DMS114 treated with DMSO at 0.1 percent for 48 hours (cell line): ENCODE results near the gene HECTD1.
"Not testable (repeated sequence)": the region's sequence is repeated elsewhere in the genome, so short reads cannot be mapped to it uniquely, and the experiment has no call there.

Experiments
- DNase-seq: peaks from one replicate; lab custom pipeline; 2025; ENCODE audit not compliant: unreplicated experiment; lab: John Stamatoyannopoulos, UW

Gene HECTD1

DNA sequence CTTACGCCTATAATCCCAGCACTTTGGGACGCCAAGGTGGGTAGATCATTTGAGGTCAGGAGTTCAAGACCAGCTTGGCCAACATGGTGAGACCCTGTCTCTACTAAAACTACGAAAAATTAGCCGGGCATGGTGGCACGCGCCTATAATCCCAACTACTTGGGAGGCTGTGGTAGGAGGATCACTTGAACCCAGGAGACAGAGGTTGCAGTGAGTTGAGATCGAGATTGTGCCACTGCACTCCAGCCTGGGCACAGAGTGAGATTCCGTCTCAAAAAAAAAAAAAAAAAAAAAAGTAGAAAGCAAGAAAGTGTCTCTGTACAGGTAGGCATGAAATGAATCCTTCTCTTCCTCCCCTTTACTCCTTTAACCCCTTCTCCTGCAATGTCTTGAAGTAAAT is 111.8 kb downstream of the HECTD1 start:
- DNase-seq = not testable (repeated sequence)

DNA sequence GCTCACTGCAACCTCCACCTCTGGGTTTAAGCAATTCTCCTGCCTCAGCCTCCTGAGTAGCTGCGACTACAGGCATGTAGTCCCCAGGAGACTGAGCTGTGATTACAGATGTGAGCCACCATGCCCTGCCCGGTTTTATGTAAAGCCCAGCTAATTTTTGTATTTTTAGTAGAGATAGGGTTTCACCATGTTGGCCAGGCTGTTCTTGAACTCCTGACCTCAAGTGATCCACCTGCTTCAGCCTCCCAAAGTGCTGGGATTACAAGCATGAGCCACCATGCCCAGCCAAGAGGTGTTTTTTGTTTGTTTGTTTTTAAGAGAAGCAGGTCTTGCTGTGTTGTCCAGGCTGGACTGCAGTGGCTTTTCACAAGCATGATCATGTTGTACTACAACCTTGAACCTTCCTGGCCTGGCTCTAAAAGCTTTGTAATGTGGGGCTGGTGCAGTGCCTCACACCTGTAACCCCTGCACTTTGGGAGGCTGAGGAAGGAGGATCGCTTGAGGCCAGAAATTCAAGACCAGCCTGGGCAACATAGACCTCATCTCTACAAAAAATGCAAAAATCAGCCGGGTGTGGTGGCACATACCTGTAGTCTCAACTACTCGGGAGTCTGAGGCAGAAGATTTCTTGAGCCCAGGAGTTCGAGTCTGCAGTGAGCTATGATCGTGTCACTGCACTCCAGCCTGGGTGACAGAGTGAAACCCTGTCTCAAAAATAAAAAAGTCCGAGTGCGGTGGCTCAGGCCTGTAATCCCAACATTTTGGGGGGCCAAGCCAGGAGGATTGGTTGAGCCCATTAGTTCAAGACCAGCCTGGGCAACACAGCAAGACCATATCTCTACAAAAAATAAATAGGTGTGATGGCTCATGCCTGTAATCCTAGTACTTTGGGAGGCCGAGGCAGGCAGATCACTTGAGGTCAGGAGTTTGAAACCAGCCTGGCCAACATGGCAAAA is 113.4 kb downstream of the HECTD1 start:
- DNase-seq = not testable (repeated sequence)

DNA sequence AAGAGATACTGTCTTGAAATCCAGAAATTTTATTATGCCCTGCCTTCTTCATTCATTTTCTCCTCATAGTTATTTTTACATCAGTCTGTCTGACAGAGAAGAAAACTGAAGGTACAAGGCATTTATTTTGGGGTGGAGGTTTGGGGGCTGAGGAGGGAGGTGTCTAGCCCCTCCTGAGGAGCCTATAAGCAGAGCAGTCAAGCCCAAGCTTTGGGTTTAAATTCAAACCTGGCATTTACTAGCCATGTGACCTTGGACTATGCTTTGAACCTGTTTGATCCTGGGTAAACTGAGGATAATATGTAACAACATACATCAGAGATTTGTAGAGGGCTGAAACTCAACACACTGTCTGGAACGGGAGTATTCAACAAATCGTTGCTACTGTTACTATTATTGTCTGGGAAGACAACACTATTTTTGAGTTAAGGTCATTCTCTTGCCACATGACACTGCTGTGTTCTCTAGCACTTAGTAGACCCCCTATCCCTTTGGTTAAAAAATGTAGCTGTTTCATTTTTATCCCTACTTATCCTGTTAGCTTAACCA is 115.4 kb downstream of the HECTD1 start:
- DNase-seq = no peak

DNA sequence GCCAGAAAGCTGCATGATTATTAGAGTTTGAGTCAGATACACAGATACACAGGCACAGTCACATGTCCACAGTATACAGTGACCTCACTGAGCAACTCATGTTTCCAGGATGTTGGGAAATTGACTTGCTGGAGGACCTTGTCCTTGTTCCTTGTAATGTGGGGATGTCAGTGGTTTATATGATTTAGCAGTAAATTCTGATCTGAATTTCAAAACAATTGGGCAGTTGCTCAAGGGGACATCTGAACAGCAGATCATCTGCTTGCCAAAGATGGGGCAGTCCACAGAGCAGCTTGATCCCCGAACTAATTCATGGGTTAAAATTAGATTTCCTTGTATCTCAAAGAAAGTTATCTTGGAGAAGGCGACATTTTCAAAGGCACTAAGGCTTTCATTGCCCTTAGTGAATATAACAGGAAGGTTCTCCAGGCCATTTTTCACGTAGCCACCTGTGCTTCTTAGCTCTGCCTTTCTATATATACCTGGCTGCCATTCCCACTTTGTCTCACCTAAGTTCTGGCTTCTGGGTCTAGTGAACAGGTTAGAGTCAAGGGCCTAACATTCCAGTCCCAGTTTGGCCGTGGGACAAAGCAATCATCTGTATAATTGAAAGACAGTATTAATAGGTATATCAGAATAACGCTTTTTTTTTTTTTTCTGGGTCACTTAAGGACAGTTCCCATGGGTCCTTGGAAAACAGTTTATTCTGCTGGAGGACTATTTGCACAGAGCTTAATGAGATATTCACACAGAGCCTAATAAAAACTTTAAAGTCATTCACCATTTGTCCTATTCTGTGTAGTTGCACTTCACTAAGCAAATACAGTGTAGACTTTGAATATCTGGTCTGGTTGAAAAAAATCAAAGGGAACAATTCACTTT is 116.5 kb downstream of the HECTD1 start:
- DNase-seq = no peak

DNA sequence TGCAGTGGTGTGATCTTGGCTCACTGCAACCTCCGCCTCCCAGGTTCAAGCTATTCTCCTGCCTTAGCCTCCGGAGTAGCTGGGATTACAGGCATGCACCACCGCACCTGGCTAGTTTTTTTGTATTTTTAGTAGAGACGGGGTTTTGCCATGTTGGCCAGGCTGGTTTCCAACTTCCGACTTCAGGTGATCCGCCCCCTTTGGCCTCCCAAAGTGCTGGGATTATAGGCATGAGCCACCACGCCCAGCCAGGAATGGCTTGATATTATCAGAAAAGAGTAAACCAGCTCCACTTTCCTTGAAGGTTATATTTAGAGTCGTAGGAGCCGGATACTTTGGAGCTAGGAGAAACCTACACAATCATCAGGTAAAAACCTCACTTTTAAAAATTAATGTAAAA is 121.1 kb downstream of the HECTD1 start:
- not testable (repeated sequence) for DNase-seq

DNA sequence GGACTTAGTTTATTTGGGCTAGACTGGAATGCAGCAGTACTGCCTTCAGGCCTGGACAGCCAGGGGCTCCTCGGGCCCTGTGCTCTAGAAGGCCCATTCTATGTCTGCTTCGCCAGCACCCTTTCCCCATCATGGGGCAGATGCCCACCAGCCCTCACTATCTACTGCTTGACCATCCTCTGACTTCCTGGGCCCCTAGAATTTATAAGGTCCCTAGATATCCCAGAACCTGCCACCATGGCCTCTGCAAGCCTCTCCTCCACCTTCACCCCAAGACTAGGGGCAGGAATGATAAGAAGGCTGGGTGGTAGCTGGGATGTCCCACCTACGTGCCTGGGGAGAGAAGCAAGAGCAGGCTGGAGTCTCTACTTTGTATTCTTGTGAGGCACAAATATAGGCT is 122.6 kb downstream of the HECTD1 start:
- no peak for DNase-seq

DNA sequence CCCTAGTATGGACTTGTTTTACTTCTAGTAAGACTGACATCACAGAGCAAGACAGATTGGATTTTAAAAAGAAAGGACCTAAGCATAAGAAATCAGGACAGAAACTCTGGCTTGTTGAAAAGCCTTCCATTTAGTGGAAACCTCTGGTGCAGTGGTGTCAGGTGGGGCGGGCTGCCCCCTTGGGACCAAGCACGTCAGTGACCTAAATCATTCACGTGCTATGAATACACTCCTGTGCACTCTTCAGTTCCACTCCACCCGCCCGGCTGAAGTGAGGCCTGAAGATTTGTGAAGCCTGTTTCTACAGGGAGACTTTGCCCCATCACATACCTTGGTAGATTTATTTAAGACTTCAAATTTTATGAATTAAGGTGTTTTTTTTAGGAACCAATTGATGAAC is 123.2 kb downstream of the HECTD1 start:
- DNase-seq = no peak

DNA sequence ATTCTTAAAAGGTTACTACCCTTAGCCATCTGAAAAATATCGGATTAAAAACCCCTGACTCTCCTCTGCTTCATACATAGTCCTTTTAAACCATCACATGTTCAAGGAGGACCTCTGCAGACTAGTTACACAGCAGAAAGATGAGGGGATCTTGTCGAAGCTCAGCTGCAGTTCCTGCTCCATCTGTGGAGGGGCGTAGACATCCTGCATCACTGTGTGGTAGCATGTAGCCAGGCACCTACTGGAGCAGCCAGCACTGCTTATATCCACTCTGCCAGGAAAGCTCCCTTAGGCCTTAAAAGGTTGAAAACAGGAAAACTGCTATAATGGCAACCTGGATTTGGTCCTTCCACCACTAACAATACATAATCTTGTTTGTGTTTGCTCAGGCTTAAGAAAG is 123.8 kb downstream of the HECTD1 start:
- DNase-seq = no peak

DNA sequence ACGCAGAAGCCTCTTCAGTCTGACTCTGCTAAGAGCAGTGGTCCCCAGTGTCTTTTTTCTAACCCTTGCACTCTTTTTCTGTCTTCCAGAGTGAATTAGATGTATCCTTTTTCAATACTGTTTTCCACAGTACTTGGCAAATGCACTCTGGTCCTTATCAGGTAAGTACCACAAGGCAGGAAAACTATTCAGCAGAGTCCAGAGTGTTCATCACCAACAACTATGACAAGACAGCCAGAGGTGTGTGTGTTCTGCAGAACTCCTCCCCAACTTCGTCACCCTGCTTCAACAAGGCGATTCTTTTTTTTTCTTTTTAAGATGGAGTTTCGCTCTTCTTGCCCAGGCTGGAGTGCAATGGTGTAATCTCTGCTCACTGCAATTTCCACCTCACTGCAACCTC is 127.1 kb downstream of the HECTD1 start:
- DNase-seq = no peak

DNA sequence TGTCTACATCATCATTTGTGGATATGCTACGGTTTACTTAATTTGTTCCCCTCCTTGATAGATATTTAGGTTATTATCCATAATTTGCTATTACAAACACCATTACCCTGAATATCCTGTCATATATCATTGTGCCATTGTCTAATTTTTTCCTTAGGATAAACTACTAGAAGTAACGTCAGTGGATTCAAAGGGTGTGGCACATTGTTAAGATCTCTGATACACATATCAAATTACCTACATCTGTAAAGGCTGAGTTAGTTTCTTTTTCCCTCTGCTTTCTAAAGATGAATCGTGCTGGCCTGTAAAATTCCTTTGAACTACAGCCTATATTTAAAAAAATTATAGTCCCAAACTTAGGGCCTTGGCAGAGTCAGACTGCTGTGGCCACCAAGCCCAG is 127.5 kb downstream of the HECTD1 start:
- no peak for DNase-seq

DNA sequence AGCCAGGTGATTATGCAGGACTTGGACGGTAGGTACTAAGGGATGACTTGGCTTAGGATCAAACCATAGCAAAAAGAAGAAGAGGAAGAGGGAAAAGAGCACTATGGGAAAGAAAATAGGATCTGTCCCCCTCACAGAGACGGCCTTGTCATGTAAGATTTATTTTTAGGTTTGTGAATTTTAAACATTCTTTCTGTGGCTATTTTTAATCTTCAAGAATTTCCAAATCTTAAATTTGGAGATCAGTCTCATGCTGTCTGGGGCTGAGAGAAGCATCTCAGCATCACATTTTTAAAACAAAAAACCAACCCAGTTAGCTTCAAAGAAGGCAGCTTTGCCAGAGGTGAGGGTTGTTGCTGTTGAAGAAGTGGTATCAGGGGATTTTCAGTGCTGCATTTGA is 128.8 kb downstream of the HECTD1 start:
- DNase-seq = no peak

DNA sequence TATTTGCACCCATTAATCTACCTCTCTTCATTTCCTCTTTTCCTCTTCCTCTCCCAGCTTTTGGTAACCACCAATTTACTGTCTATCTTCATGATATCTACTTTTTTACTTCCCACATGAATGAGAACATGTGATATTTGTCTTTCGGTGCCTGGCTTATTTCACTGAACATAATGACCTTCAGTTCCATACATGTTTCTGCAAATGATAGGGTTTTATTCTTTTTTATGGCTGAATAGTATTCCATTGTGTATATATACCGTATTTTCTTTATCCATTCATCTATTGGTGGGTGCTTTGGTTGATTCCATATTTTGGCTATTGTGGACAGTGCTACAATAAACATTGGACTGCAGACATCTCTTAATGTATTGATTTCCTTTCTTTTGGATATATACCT is 132.4 kb downstream of the HECTD1 start:
- DNase-seq = no peak

DNA sequence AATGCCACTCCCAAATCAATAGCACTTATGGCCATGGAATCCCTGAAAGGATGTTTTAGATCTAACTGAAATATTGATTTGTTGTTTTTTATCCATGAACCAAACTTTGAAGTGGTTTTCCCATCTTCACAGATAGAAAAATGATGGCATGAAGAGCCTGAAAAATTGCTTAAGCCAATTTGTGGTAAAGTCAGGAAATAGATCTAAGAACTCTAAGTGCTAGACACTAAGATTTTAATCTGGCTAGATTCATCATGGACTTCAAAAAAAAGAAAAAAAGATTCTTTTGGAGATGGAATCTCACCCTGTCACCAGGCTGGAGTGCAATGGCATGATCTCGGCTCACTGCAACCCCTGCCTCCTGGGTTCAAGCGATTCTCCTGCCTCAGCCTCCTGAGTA is 136.4 kb downstream of the HECTD1 start:
- no peak for DNase-seq

DNA sequence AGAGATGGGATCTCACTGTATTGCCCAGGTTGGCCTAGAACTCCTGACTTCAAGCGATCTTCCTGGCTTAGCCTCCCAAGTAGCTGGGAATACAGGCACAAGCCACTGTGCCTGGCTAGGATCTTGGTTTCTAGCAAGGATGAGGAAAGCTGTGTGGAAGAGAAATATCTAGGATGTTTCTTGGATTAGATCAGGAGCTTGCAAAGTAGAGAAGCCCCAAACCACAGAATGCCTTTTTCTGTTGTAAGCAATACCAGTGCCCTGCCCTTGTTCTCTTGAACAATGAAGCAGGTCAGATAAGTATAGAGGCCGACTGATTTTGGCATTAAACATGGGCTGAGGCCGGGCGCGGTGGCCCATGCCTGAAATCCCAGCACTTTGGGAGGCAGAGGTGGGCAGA is 137.2 kb downstream of the HECTD1 start:
- DNase-seq = no peak

DNA sequence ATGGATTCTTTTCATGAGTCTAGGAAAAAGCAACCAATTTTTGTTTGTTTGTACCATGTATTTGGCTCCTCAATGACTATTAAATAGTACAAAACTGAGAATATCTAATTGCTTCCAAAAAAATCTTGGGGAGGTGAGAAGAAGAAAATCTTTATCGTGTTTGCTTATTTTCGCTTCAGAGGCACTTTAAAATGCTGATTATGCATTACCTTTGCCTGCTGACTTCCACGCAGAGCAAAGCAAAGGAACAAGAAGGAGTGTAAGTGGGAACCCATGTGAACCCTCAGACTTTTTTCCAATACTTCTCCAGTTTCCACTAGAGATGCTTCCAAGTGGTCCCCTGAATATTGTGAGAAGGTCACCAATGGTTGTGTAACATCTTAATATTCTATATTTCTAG is 138.2 kb downstream of the HECTD1 start:
- no peak for DNase-seq

DNA sequence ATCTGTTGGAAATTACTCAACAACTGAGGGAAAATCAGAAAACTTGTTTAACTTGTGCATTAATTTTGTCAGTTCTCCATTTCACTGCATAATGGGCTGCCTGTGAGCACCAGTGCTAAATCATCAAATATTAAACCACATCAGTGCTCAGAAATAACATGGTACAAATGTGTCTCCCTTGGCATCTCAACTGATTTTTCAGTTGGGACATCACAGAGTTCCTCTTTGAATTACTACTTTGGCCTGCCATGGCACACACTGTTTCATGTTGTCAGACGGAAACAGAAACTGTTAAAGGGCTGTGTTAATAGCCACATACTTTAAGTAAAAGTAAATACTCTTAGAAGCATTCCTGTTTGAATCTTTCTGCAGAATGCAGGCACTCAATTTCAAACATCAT is 139.4 kb downstream of the HECTD1 start:
- no peak for DNase-seq

DNA sequence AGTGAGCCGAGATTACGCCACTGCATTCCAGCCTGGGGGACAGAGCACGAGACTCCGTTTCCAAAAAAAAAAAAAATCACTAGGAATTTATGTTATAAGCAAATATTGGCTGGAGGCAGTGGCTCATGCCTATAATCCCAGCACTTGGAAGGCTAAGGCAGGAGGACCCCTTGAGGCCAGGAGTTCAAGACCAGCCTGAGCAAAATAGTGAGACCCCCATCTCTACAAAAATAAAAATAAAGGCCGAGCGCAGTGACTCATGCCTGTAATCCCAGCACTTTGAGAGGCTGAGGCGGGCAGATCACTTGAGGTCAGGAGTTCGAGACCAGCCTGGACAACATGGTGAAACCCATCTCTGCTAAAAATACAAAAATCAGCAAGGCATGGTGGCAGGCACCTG is 144.7 kb downstream of the HECTD1 start:
- DNase-seq = not testable (repeated sequence)

DNA sequence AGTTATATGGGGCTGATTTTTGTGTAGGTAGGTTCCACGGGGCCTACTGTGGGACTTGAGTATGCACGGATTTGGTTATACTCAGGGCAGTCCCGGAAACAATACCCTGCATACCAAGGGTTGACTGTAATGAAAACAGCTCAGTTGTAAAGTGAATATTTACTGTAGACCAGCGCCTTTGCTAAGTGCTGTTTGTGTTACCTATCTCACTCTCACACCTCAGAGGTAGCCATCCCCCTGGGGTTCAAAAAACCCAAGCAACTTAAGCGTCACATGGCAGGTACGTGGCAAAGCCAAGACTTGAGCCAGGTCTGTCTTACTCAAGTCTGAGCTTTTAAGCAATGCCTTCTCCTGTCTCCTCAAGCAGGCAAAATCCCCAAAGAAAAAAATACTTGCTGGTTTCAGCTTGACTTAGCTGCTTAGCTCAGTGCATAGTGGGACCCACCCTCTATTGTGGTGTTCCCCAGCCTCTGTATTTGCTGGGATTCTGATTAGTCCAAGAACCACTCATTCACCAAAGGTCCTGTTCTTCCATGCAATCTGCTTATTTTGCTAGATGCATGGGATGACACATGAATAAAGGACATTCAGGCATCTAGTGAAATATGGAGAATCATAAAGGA is 147.2 kb downstream of the HECTD1 start:
- no peak for DNase-seq

DNA sequence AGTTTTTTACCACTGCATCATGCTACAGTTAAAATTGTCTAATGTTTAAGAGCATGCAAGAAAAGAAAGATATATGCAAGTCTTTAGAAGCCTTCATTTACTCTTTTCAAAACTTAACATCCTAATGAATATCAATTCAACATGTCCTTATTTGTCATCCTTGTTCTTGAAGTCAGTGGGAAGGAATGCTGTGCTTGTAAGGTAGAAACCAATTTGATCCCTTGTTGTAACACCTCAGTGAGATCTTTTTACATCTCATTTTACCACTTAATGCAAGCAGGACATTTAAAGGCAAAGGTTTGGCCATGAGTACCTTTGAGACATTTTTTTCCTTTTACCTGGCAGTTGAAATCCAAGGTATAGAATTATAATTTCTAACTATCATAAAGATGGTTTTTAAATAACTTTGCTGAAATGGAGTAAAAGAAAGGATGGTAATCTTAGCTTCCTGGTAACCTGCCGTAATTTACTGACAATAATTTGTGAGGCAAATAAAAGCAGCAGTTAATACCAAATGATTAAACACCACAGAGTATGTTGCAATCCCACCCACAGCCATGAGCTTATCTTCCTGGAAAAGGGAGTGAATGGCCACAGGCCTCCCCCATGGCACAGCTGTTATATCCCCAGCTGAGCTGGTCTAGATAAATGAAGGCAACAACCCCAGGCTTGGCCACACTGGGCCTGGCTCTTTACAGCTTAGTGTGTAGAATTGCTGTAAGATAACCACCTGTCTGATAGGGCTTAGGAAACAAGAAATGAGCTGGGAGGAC is 148.3 kb downstream of the HECTD1 start:
- DNase-seq = no peak

DNA sequence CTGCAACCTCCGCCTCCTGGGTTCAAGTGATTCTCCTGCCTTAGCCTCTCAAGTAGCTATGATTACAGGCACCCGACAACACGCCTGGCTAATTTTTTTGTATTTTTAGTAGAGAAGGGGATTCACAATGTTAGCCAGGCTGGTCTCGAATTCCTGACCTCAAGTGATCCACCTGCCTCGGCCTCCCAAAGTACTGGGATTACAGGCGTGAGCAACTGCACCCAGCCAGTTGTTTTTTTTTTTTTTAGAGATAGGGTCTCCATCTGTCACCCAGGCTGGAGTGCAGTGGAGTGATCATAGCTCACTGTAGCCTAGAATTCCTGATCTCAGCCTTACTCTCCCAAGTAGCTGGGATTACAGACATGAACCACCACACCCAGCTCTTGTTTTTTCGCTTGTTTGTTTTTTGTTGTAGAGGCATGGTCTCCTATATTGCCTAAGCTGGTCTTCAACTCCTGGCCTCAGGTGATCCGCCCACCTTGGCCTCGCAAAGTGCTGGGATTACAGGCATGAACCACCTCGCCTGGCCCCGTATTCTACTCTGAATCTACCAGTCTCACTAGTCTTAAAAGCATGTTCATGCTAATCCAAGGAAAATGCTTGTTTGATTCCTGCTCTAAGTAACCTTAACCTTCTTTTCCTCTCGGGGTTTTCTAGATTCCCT is 149.8 kb downstream of the HECTD1 start:
- no peak for DNase-seq
